IPS-20b (cell line): ENCODE results near the gene BLID.

ENCODE experiments used
- H3K27ac ChIP-seq: one replicate; pipeline ENCODE4 v1.5.1; 2013; ENCODE audit warnings: low read length
- H3K27me3 ChIP-seq: 2 replicates; pipeline ENCODE4 v1.6.1; 2013; ENCODE audit warnings: mild to moderate bottlenecking, low read length, inconsistent platforms; ENCODE audit not compliant: insufficient read depth
- H3K36me3 ChIP-seq: 2 replicates; pipeline ENCODE4 v1.6.1; 2013; ENCODE audit warnings: low read depth, mild to moderate bottlenecking, inconsistent platforms, low read length, moderate library complexity; ENCODE audit not compliant: insufficient read depth
- H3K4me1 ChIP-seq: 2 replicates; pipeline ENCODE4 v1.6.1; 2013; ENCODE audit warnings: mild to moderate bottlenecking, control low read depth, inconsistent platforms, low read length, moderate library complexity; ENCODE audit not compliant: insufficient read depth
- H3K4me3 ChIP-seq: 2 replicates; pipeline ENCODE4 v1.5.1; 2013; ENCODE audit warnings: mild to moderate bottlenecking, low read length, inconsistent platforms
- H3K9ac ChIP-seq: 2 replicates; pipeline ENCODE4 v1.6.1; 2013; ENCODE audit warnings: low read depth, mild to moderate bottlenecking, inconsistent platforms, low read length, moderate library complexity
- H3K9me3 ChIP-seq: 2 replicates; pipeline ENCODE4 v1.6.1; 2013; ENCODE audit warnings: mild to moderate bottlenecking, low read depth, low read length, inconsistent platforms; ENCODE audit not compliant: insufficient read depth

The BLID gene, protein sequence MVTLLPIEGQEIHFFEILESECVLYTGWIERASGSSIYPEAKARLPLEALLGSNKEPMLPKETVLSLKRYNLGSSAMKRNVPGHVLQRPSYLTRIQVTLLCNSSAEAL

DNA sequence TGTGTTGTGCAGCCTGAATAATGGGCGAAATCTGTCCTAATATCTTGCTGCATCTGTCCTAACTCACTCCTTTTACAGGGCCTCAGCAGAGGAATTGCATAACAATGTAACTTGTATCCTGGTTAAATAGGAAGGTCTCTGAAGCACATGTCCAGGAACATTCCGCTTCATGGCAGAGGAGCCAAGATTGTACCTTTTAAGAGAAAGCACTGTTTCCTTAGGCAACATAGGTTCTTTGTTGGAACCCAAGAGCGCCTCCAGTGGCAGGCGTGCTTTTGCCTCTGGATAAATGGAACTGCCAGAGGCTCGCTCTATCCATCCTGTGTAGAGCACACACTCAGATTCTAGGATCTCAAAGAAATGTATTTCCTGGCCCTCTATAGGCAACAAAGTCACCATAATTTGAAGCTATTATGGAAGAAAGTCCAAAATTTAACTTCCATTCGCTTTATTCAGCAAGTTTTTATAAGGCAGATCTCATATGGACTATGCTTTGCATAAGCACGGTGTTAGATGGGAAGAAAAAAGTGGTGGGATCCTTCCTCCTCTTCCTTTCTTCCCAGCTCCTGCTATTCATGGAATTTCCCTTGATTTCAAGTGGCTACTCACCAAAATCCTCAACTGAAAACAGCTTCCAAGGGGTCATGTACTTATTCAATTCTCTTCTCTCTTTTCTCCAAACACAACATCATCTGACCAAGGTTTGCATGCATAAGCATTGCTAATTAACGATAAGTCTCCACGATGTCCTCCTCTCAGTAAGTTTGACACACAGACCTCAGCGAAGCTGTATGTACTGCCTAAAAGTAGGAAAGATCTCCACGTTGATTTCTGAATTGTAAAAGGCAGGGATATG, at the start of gene BLID:
Gene BLID, minus strand, starts transcription at position 692 of the 856 bp plus-strand sequence. Its CDS starts 293 bp downstream, at position 399.
- H3K27ac ChIP-seq, result no peak within 1 kb of the TSS
- H3K27me3 ChIP-seq, result no peaks in the 10 kb centered on the region
- H3K9ac ChIP-seq, result no peak within 1 kb of the TSS
- peaks cover 8% of the 10 kb centered on the region; the same call in 1 of the 2 replicates for H3K4me1 ChIP-seq
- no peaks in the 10 kb centered on the region for H3K9me3 ChIP-seq
- H3K36me3 ChIP-seq, result no peaks in the 10 kb centered on the region
- H3K4me3 ChIP-seq, result no peak within 1 kb of the TSS

DNA sequence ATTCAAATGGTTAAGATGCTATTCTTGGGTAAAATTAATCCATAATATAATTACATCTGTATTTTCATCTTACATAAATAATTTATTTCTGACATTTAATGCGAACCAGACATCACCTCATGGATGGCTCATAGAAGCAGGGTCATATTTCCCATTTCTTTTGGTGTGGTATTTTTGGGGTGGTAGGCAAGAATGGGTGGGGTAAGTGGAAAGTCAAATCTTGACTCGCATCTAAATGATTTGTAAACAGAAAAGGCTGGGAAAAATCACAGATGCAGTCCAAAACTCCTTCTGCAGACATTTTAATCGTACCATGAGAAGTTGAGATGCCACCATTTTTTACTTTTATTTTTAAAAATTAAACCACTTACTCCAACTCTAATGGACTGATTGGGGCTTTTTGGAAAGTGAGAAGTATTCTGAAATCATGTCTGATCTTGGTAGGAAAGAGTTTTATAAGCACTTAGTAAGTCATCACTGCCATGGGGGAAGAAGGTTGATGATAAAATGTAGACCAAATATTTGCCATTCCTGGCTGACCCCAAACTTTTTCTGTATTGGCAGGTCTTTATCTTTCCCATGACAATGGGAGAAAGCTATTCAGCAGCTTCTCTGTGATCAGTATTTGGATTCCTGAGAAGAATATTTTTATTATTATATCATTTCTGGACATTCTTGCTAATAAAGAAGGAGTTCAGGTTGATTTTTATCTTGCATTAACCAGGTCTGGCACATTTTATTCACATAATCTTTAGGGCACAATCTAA, 47.2 kb upstream of the BLID start:
- Histone ChIP-seq H3K27ac (no peak overlapping the region), H3K36me3 (no peaks in the 10 kb centered on the region), H3K9ac (no peak overlapping the region), H3K27me3 (no peaks in the 10 kb centered on the region), H3K4me1 (peaks cover 15% of the 10 kb centered on the region; the same call in 1 of the 2 replicates), H3K9me3 (no peaks in the 10 kb centered on the region), H3K4me3 (no peak overlapping the region)

DNA sequence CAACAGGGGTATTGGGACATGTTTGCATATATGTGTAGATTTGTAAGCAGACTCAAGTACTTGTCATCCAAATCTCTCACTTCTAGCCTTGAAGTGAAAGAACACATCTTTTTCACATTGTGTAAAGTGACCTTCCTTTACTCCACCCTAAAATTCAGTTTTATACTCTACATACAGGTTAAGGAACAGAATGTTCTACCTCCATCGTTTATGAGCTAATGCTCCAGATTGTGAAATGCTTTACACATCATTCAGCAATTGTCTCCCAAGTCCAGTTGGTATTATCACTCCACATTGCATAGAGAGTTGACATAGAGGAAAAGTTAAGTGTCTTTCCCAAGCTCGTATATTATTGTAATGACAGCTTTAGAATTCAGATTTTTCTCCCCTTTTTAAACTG, 46.1 kb upstream of the BLID start:
- Histone ChIP-seq H3K27ac (no peak overlapping the region), H3K4me3 (no peak overlapping the region), H3K9me3 (no peaks in the 10 kb centered on the region), H3K9ac (no peak overlapping the region), H3K36me3 (no peaks in the 10 kb centered on the region), H3K4me1 (peaks cover 11% of the 10 kb centered on the region; the same call in 1 of the 2 replicates), H3K27me3 (no peaks in the 10 kb centered on the region)

DNA sequence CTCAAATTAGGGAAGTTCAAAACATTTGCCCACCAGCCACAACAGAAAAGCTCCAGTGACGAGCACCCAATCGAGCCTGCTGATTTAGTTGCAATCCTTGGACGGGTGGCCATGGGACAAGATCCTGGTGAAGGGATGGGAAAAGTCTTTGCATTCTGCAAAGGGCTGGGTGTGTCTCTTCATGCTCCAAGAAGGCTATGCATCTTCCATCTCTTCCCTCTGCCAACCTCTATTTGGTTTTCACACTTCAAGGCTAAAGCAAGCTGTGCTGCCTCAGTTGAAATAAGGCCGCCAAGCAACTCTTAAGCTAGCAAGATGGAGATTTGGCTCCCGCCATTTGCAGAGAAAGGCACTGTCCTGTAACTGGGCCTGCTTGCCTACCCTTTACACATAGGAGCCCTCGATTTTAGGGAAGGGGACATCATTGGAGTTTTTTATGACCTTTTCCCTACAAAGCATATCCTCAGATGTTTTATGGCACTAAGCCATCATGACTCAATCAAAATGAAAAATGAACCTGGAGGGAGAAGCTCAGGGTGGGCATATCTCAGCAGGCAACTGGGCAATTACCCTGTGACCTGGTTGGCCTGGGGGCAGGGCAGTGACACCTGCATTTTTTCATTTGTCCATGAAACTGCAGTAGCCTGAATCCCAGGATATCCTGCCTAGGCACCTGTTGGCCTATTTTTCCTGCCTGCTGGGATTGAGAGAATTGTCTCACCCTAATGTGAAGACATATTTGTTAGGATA, 45.0 kb upstream of the BLID start:
- Histone ChIP-seq H3K4me1 (peaks cover 10% of the 10 kb centered on the region; the same call in 1 of the 2 replicates), H3K9me3 (no peaks in the 10 kb centered on the region), H3K9ac (no peak overlapping the region), H3K4me3 (no peak overlapping the region), H3K27ac (no peak overlapping the region), H3K36me3 (no peaks in the 10 kb centered on the region), H3K27me3 (no peaks in the 10 kb centered on the region)

DNA sequence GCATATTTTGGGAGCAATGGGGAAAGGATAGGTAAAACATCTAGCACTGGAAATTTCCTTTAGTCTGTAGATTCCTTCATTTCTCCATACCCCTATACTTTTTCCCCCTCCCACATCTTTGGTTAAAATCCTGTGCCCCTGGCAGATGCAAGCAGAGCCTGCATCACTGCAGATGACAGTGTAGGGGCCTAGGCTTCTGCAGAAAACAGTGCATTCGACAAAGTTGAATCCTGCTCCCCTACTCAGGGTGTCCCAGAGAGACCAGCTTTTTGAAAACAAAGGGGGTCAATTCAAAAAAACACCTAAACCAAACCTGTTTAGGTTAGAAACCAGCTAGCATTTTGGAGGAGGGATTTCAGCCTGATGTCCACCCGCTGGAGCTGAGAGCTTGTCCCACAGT, 43.8 kb upstream of the BLID start:
- Histone ChIP-seq H3K4me3 (no peak overlapping the region), H3K9ac (no peak overlapping the region), H3K27ac (no peak overlapping the region), H3K27me3 (no peaks in the 10 kb centered on the region), H3K9me3 (no peaks in the 10 kb centered on the region), H3K36me3 (no peaks in the 10 kb centered on the region), H3K4me1 (peaks cover 10% of the 10 kb centered on the region; the same call in 1 of the 2 replicates)

DNA sequence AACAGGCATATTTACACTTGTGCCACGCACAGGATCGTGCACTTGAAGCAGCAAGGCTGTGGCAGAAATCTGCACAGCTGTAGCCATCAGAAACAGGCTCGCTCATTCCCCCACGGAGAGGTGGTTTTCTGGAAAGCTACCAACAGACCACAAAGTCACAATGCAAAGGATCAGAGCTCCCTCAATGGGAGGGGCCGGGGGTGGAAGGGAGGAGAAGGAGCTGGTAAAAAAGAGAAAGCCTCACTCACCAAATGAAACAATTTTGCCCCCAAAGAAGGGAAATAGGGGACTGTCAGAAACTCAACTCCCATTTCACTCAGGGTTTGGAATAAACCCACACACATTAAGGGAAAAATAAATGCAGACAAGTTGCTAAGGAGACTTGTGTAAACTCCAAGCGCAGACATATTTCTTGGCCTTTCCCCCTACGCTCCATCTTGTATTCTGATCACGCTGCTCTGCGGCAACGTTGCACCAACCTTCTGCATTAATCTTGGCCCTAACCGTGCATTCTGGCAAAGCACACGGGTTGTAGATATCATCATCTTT, 43.2 kb upstream of the BLID start:
- Histone ChIP-seq H3K27me3 (no peaks in the 10 kb centered on the region), H3K9me3 (no peaks in the 10 kb centered on the region), H3K27ac (peak overlapping the region; percentile 29), H3K4me1 (peaks cover 10% of the 10 kb centered on the region; the same call in 1 of the 2 replicates), H3K9ac (peak overlapping the region; percentile 44; the same call in 1 of the 2 replicates), H3K4me3 (no peak overlapping the region), H3K36me3 (no peaks in the 10 kb centered on the region)

DNA sequence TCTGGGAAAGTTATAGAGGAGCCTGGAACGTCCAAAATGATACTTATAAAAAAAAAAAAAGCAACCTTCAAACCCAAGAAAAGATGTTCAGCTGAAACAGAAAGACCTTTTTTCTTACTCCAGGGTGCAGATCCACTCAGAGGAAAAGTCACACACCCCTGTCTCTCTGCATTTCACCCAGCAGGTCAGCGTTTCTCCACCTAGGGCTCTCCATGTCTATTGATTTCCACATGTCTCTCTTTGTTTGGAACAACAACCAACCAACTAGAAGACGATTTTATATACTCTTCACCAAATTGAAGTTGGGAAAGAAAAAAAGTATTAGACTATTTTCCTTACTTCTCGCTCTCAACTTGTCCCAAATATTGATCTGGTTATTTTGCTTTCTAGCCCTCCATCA, 42.2 kb upstream of the BLID start:
- H3K4me1 ChIP-seq, result peaks cover 10% of the 10 kb centered on the region; the same call in 1 of the 2 replicates
- no peaks in the 10 kb centered on the region for H3K27me3 ChIP-seq
- no peak overlapping the region for H3K27ac ChIP-seq
- no peak overlapping the region for H3K9ac ChIP-seq
- no peaks in the 10 kb centered on the region for H3K9me3 ChIP-seq
- no peak overlapping the region for H3K4me3 ChIP-seq
- no peaks in the 10 kb centered on the region for H3K36me3 ChIP-seq

DNA sequence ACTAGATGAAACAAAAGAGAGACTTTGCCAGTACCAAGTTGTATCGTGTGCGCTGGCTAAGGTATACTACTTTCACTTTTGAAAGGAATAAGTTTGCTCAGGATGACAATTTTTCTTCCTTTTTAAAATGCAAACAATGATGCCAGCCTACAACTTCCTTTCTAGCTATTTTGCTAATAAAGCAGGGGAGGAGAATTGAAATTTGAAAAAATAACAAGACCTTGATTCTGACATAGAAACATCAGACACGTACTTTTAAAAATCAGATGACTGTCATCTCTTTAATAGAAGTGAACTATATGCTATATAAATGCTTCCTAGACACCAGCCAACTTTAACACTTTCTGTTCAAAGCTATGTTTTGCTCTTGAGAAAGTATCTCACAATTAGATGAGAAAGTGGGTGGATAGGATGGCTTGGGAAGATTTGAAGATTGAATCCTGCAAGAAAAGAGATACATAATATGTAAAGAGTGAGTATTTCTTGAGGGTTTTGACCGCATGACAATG, 41.7 kb upstream of the BLID start:
- Histone ChIP-seq H3K4me3 (no peak overlapping the region), H3K9me3 (no peaks in the 10 kb centered on the region), H3K36me3 (no peaks in the 10 kb centered on the region), H3K4me1 (peaks cover 10% of the 10 kb centered on the region; the same call in 1 of the 2 replicates), H3K27me3 (no peaks in the 10 kb centered on the region), H3K9ac (no peak overlapping the region), H3K27ac (no peak overlapping the region)

DNA sequence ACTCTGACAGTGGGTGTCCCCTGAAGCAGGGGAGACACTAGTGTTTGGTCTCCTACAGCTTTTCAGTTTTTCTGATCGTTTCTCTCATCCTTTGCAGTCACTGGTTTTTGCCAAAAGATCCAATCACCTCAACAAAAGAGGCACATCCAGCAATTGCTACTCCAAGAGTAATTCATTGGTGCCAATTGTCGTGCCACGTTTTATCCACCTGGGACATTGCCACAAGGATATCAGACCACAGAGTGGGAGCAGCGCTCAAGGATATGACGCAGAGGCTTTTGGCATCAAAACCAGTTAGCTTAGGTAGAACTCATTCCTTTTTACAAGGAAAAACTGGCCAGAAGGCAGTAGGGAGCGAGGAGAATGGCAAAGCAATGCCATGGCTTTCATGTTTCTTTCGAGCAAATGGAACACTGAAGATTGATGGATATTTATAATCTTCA, 40.9 kb upstream of the BLID start:
- no peak overlapping the region for H3K27ac ChIP-seq
- H3K9me3 ChIP-seq, result no peaks in the 10 kb centered on the region
- no peak overlapping the region for H3K9ac ChIP-seq
- no peaks in the 10 kb centered on the region for H3K36me3 ChIP-seq
- H3K4me3 ChIP-seq, result no peak overlapping the region
- no peaks in the 10 kb centered on the region for H3K27me3 ChIP-seq
- H3K4me1 ChIP-seq, result peaks cover 10% of the 10 kb centered on the region; the same call in 1 of the 2 replicates

DNA sequence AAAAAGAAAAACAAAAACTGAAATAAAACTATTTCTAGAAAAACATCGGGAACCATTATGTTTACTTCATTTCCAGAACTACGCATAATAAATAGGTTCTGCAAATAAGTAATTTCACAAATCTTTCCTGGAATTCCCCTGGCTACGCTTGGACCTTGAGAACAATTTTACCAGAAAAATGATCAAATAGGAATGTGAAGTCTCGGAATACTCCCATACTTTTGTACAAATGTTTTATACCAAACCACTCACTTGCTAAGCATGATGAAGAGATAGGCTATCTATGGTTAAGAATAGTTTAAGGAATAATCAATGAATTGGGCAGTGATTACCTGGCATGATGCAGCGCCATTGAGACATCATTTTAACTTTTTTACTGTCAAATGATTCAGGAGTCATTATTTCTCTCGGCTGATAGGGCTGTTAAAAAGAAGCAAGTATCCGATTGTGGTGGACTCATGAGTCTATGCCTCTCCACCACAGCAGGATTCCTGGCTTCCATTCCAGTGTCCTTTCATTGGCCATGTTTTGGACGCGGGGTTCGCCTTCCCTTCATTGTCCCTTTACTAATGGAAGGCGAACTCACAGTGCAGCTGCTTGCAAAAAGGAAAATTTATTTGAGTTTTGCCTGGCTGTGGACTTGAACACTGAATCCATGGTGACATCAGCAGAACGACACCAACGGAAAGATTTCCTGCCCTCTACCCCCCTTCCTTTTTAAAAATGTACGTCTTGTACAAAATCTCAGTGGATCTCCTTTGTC, 39.9 kb upstream of the BLID start:
- H3K36me3 ChIP-seq, result no peaks in the 10 kb centered on the region
- no peaks in the 10 kb centered on the region for H3K9me3 ChIP-seq
- no peak overlapping the region for H3K9ac ChIP-seq
- peaks cover 10% of the 10 kb centered on the region; the same call in 1 of the 2 replicates for H3K4me1 ChIP-seq
- no peaks in the 10 kb centered on the region for H3K27me3 ChIP-seq
- no peak overlapping the region for H3K4me3 ChIP-seq
- H3K27ac ChIP-seq, result no peak overlapping the region
